Measurements from ENCODE around the gene PGD. TPM values are rescaled to one million over a fixed set of nuclear protein-coding genes. Genes with fewer than 3 reads are reported as not detected.

PGD gene
- total and polyA plus RNA-seq, 2 of the 13 experiments (the other 11 are each of a cell fraction or from before 2014, with no cell fraction given): 64.8 to 210 TPM

DNA sequence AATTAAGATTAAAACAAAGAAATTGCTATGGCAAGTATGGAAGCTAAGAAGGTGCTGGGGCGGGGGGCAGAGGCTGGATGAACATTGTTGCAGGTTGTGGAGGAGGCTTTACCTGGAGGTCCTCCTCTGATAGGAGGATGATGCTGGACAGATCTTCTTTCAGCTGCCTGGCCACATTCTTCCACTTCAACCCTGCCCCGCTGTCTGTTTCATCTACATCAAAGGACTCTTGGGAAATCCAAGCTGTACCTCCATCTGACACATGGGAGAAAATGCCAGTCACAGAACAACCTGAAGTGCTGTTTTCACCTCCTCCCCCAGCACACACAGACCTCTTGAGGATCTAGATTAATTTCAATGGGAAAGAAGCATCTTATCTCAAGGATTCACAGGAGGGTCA is 68.2 kb downstream of the PGD start:
- intact Hi-C loops (cut with micrococcal nuclease; ENCODE audit: unreplicated experiment): no loop called here
- ATAC-seq (no peak), FAIRE-seq (no peak), DNase-seq (ENCODE audit: low spot score) (no peak)
- Histone ChIP-seq H4K20me1 (ENCODE audit: insufficient read depth, low read length) (no peaks in the 10 kb centered on the region), H2AFZ (ENCODE audit: low read length) (no peak overlapping the region), H3K36me3 (replicated peaks in 1 of 2; ENCODE audit: control insufficient read depth in 1 of 2, insufficient read depth in 2 of 2, low read length in 2 of 2) (peaks cover 24 to 47% of the 10 kb centered on the region in 2 experiments; a peak in 4 of 5 replicates), H3K27me3 (ENCODE audit: control insufficient read depth in 1 of 2, insufficient read depth in 2 of 2, low read length in 2 of 2) (no peaks in the 10 kb centered on the region), H3K9me3 (ENCODE audit: low read length) (no peaks in the 10 kb centered on the region), H3K4me1 (ENCODE audit: insufficient read depth, low read length) (peaks cover 10% of the 10 kb centered on the region), H3K4me3 (replicated peaks in 1 of 3; ENCODE audit: insufficient read depth in 1 of 3, low read depth in 2 of 3, low read length in 3 of 3) (no peak overlapping the region), H3K27ac (ENCODE audit: extremely low read length, insufficient read depth, low read length) (no peak overlapping the region), H3K9ac (ENCODE audit: insufficient read depth, low read depth, low read length) (no peak overlapping the region), H3K79me2 (ENCODE audit: insufficient read depth, low read length) (peaks cover 7% of the 10 kb centered on the region), H3K4me2 (ENCODE audit: low read depth, low read length) (no peak overlapping the region)
- BruUV-seq (replicated peaks): no TSS peak
- no peak for TF ChIP-seq ZNF10 (CRISPR knock-in tag; IDR thresholded peaks at IDR 0.05; ENCODE audit: borderline replicate concordance, low read depth)
- TF ChIP-seq ZNF432 (CRISPR knock-in tag; IDR thresholded peaks at IDR 0.05; ENCODE audit: borderline replicate concordance): no peak
- TF ChIP-seq ZNF101 (CRISPR knock-in tag; IDR thresholded peaks at IDR 0.05; ENCODE audit: borderline replicate concordance, low read depth): no peak
- TF ChIP-seq, protein P1, sequence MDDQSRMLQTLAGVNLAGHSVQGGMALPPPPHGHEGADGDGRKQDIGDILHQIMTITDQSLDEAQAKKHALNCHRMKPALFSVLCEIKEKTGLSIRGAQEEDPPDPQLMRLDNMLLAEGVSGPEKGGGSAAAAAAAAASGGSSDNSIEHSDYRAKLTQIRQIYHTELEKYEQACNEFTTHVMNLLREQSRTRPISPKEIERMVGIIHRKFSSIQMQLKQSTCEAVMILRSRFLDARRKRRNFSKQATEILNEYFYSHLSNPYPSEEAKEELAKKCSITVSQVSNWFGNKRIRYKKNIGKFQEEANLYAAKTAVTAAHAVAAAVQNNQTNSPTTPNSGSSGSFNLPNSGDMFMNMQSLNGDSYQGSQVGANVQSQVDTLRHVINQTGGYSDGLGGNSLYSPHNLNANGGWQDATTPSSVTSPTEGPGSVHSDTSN (CRISPR knock-in tag; IDR thresholded peaks at IDR 0.05; ENCODE audit: borderline replicate concordance): no peak
- TF ChIP-seq KDM5A (IDR thresholded peaks at IDR 0.05; ENCODE audit: borderline replicate concordance, low read length): no peak
- TF ChIP-seq, protein P2, sequence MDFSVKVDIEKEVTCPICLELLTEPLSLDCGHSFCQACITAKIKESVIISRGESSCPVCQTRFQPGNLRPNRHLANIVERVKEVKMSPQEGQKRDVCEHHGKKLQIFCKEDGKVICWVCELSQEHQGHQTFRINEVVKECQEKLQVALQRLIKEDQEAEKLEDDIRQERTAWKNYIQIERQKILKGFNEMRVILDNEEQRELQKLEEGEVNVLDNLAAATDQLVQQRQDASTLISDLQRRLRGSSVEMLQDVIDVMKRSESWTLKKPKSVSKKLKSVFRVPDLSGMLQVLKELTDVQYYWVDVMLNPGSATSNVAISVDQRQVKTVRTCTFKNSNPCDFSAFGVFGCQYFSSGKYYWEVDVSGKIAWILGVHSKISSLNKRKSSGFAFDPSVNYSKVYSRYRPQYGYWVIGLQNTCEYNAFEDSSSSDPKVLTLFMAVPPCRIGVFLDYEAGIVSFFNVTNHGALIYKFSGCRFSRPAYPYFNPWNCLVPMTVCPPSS (IDR thresholded peaks at IDR 0.05): no peak
- TF ChIP-seq ATF1 (CRISPR knock-in tag; IDR thresholded peaks at IDR 0.05): no peak
- TF ChIP-seq, protein P3, sequence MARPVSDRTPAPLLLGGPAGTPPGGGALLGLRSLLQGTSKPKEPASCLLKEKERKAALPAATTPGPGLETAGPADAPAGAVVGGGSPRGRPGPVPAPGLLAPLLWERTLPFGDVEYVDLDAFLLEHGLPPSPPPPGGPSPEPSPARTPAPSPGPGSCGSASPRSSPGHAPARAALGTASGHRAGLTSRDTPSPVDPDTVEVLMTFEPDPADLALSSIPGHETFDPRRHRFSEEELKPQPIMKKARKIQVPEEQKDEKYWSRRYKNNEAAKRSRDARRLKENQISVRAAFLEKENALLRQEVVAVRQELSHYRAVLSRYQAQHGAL (CRISPR knock-in tag; IDR thresholded peaks at IDR 0.05; ENCODE audit: not compliant biosample characterization): no peak
- TF ChIP-seq, protein P4, sequence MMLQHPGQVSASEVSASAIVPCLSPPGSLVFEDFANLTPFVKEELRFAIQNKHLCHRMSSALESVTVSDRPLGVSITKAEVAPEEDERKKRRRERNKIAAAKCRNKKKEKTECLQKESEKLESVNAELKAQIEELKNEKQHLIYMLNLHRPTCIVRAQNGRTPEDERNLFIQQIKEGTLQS (CRISPR knock-in tag; IDR thresholded peaks at IDR 0.05): no peak
- TF ChIP-seq HNRNPK (IDR thresholded peaks at IDR 0.05; ENCODE audit: low read depth, low read length, poor library complexity, severe bottlenecking): no peak
- TF ChIP-seq XRCC5 (optimal IDR thresholded peaks at IDR 0.05; ENCODE audit: low read length): no peak
- no peak for TF ChIP-seq PHF5A (CRISPR knock-in tag; IDR thresholded peaks at IDR 0.05; ENCODE audit: low read depth, unreplicated experiment)
- TF ChIP-seq, protein P5, sequence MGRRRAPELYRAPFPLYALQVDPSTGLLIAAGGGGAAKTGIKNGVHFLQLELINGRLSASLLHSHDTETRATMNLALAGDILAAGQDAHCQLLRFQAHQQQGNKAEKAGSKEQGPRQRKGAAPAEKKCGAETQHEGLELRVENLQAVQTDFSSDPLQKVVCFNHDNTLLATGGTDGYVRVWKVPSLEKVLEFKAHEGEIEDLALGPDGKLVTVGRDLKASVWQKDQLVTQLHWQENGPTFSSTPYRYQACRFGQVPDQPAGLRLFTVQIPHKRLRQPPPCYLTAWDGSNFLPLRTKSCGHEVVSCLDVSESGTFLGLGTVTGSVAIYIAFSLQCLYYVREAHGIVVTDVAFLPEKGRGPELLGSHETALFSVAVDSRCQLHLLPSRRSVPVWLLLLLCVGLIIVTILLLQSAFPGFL (CRISPR knock-in tag; IDR thresholded peaks at IDR 0.05): no peak
- TF ChIP-seq STAG1 (CRISPR knock-in tag; IDR thresholded peaks at IDR 0.05): no peak
- TF ChIP-seq PHF8 (CRISPR knock-in tag; IDR thresholded peaks at IDR 0.05): no peak
- no peak for TF ChIP-seq MIER3 (CRISPR knock-in tag; IDR thresholded peaks at IDR 0.05; ENCODE audit: borderline replicate concordance)
- TF ChIP-seq, protein P6, sequence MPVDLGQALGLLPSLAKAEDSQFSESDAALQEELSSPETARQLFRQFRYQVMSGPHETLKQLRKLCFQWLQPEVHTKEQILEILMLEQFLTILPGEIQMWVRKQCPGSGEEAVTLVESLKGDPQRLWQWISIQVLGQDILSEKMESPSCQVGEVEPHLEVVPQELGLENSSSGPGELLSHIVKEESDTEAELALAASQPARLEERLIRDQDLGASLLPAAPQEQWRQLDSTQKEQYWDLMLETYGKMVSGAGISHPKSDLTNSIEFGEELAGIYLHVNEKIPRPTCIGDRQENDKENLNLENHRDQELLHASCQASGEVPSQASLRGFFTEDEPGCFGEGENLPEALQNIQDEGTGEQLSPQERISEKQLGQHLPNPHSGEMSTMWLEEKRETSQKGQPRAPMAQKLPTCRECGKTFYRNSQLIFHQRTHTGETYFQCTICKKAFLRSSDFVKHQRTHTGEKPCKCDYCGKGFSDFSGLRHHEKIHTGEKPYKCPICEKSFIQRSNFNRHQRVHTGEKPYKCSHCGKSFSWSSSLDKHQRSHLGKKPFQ (CRISPR knock-in tag; IDR thresholded peaks at IDR 0.05; ENCODE audit: insufficient replicate concordance): no peak
- WGBS (ENCODE audit: low lambda C conversion rate): 100% methylated on average over 2 of the region's 2 CpGs
- ChIA-PET POLR2A (no interaction called here), CTCF (ENCODE audit: low intra/inter-chr PET ratio, low total read pairs) (no interaction called here)
- in situ Hi-C loops (cut with HindIII; ENCODE audit: extremely low pct_ligation_motif_present, low pct_unique_long_range_greater_than_20kb): no loop called here
